BJ (cell line): Measurements from ENCODE around the gene RNF183. TPM values are rescaled to one million over a fixed set of nuclear protein-coding genes. Genes with fewer than 3 reads are reported as not detected.

Experiments used
- CTCF ChIA-PET: fragments of 350-600 bp; formaldehyde crosslinking; extraction: SDS; loops from one replicate; lab custom pipeline; 2021; ENCODE audit warnings: antibody characterized with exemption, inconsistent platforms; lab: Yijun Ruan, JAX
- POLR2A ChIA-PET: fragments of 300-600 bp; sonication (Branson Sonifier 250); formaldehyde crosslinking; extraction: SDS; loops from one replicate; lab custom pipeline; 2021; ENCODE audit warnings: antibody characterized with exemption; lab: Charles Lee
- DNase-seq: peaks from one replicate; pipeline ENCODE4 v3.0.0-alpha.2; 2011; ENCODE audit warnings: low read depth
- H3K27me3 ChIP-seq: 2 replicates; pipeline ENCODE4 v1.6.0; 2011; ENCODE audit warnings: low read length; ENCODE audit not compliant: control insufficient read depth, insufficient read depth
- H3K36me3 ChIP-seq: 2 replicates; pipeline ENCODE4 v1.5.1; 2011; ENCODE audit warnings: low read length; ENCODE audit not compliant: control insufficient read depth, insufficient read depth
- H3K4me3 ChIP-seq: 2 replicates; pipeline ENCODE4 v1.5.1; 2011; ENCODE audit warnings: low read depth, mild to moderate bottlenecking, control low read depth, low read length
- polyA minus RNA-seq: library from RNA; depleted of rRNA, polyadenylated mRNA; stranded (reverse); fragments of >200 nt; gene quantifications from 2 replicates; pipeline ENCODE4 v1.2.3, GENCODE V29; 2011; rRNA and poly(A)+ RNA removed
- polyA plus RNA-seq: library from polyadenylated mRNA; depleted of rRNA; stranded (reverse); fragments of >200 nt; gene quantifications from 2 replicates; pipeline ENCODE4 v1.2.3, GENCODE V29; 2011; rRNA removed
- TF ChIP-seq, protein P1 (sequence below): IDR thresholded peaks from 2 replicates; pipeline ENCODE4 v1.5.1; 2011; ENCODE audit warnings: low read depth, mild to moderate bottlenecking, control low read depth, inconsistent platforms, low read length, moderate library complexity; ENCODE audit not compliant: insufficient read depth

The RNF183 gene
- polyA plus RNA-seq (not detected in 2 replicates), polyA minus RNA-seq (not detected in 2 replicates)

DNA sequence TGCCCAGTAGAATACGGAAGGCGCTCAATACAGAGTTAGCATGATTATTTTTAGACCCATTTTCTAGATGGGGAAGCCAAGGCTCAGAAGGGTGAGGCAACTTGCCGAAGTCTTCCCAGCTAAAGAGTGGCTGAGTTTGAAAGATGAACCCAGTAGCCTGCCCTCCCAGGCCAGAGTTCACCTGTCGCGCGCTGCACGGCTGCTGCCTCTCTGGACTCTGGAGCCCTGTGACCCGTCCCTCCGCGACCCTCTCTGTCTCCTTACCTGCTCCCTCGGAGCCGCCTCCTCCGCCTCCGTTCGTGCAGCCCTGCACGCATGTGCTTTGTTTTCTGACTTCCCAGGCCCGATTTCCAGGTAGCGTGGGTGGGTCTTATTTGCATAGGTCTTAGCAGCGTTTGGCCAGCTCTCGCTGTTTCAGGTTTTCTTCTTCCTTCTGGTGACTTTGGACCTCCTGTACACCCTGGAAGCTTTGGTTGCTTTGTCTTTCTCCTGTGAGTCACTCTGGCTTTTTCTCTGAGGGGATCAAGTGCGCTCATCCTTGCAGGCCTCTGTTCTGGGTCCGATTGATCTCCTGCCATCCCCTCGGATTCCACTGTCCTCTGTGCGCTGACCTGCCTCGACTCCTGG lies at the start of gene RNF183:
Gene RNF183 (minus strand): TSS at position 585 of the 627 bp plus-strand sequence. CDS start 5,192 bp downstream, outside the sequence.
- CTCF ChIA-PET = interaction anchor here (0.9 kb wide), 1 partner anchor 103 kb away, joined by 3 read pairs; no protein-coding TSS in a partner anchor

GRCh38 chr9:113352411-113352810 lies 49.2 kb upstream of the RNF183 start:
- ChIA-PET POLR2A (no interaction called here), CTCF (interaction anchor here (0.6 kb wide), 1 partner anchor 16 kb away, joined by 3 read pairs; no protein-coding TSS in a partner anchor)
- TF ChIP-seq, protein P1, sequence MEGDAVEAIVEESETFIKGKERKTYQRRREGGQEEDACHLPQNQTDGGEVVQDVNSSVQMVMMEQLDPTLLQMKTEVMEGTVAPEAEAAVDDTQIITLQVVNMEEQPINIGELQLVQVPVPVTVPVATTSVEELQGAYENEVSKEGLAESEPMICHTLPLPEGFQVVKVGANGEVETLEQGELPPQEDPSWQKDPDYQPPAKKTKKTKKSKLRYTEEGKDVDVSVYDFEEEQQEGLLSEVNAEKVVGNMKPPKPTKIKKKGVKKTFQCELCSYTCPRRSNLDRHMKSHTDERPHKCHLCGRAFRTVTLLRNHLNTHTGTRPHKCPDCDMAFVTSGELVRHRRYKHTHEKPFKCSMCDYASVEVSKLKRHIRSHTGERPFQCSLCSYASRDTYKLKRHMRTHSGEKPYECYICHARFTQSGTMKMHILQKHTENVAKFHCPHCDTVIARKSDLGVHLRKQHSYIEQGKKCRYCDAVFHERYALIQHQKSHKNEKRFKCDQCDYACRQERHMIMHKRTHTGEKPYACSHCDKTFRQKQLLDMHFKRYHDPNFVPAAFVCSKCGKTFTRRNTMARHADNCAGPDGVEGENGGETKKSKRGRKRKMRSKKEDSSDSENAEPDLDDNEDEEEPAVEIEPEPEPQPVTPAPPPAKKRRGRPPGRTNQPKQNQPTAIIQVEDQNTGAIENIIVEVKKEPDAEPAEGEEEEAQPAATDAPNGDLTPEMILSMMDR = no peak
- no peak for DNase-seq
- no peak overlapping the region for H3K4me3 ChIP-seq
- H3K36me3 ChIP-seq = no peaks in the 10 kb centered on the region
- peaks cover 41% of the 10 kb centered on the region for H3K27me3 ChIP-seq

More for the DNA sequence above, at the start of gene RNF183:
- POLR2A ChIA-PET = no interaction called here
- peaks cover 4% of the 10 kb centered on the region for H3K27me3 ChIP-seq
- no peaks in the 10 kb centered on the region for H3K36me3 ChIP-seq
- no peak within 1 kb of the TSS for H3K4me3 ChIP-seq
- TF ChIP-seq, protein P1 = no peak
- DNase-seq = no peak

DNA sequence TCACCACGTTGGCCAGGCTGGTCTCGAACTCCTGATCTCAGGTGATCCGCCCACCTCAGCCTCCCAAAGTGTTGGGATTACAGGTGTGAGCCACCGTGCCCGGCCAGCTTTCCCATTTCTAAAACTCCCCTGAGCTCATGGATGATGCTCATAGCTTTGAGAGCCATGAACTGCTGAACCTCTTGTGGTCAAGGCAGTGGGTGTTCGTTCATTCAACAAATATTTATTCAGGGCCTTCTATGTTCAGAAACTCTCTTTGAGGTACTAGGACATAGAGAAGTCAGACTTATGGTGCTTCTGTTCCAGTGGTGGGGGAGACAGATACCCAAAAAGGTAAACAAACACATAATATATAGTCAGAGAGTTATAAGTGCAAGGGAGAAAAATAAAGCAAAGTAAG lies 48.8 kb upstream of the RNF183 start:
- CTCF ChIA-PET = no interaction called here
- DNase-seq = no peak
- no peak overlapping the region for H3K4me3 ChIP-seq
- peaks cover 41% of the 10 kb centered on the region for H3K27me3 ChIP-seq
- POLR2A ChIA-PET = no interaction called here
- TF ChIP-seq, protein P1 = no peak
- no peaks in the 10 kb centered on the region for H3K36me3 ChIP-seq

- no peaks in the 10 kb centered on the region for H3K36me3 ChIP-seq
- no peak overlapping the region for H3K4me3 ChIP-seq
- CTCF ChIA-PET = interaction anchor here (0.8 to 4.4 kb wide), 4 partner anchors 10 to 50 kb away, joined by 3 to 16 read pairs (median 4); partner anchors contain the start of gene ALAD
- POLR2A ChIA-PET = no interaction called here
- H3K27me3 ChIP-seq = peaks cover 37% of the 10 kb centered on the region
- TF ChIP-seq, protein P1 = no peak
- DNase-seq = no peak
Observed at GRCh38 chr9:113350937-113351336, 47.8 kb upstream of the RNF183 start.

DNA sequence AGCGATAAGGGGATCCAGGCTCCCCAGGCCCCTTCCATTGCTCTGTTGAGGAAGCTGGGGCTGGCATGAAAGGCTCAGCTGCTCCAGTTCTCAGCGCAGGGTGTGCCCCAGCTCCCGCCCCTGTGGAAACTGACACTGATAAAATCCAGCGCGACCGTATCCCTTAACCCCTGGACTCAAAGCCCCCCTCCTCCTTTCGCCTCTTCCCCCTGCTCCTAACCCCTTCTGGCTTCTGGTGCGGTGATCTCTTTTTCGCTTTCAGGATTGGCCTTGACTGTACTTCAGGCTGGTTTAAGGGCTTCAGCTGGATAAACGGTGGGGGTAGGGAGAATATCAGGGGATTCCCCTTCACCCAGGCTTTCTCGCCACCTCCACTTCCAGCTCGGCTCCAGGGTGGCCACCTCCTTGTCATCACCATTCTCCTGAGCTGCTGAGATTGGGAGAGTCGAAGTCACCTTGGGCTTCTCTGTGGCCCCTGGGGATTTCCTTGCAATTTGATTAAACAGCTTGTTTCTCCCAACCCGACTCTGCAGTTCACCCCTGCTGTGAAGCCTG lies 47.0 kb upstream of the RNF183 start:
- H3K36me3 ChIP-seq = no peaks in the 10 kb centered on the region
- TF ChIP-seq, protein P1 = no peak
- POLR2A ChIA-PET = no interaction called here
- H3K27me3 ChIP-seq = peaks cover 37% of the 10 kb centered on the region
- CTCF ChIA-PET = interaction anchor here (0.8 to 4.4 kb wide), 5 partner anchors 10 to 51 kb away, joined by 3 to 16 read pairs (median 4); partner anchors contain the start of genes ALAD and WDR31
- H3K4me3 ChIP-seq = no peak overlapping the region
- DNase-seq = no peak
